Activated naive CD8-positive, alpha-beta T cell (primary cell): Measurements from ENCODE around the gene ZSCAN26.

Source experiments
- H3K27ac Mint-ChIP-seq: one replicate; pipeline ENCODE4 v1.8.0; 2021; ENCODE audit warnings: mixed read lengths
- H3K27me3 Mint-ChIP-seq: one replicate; pipeline ENCODE4 v1.8.0; 2021; ENCODE audit warnings: mixed read lengths
- H3K36me3 Mint-ChIP-seq: one replicate; pipeline ENCODE4 v1.8.0; 2021; ENCODE audit warnings: mixed read lengths
- H3K4me1 Mint-ChIP-seq: one replicate; pipeline ENCODE4 v1.8.0; 2021; ENCODE audit warnings: low read depth, mixed read lengths
- H3K4me3 Mint-ChIP-seq: one replicate; pipeline ENCODE4 v1.8.0; 2021; ENCODE audit warnings: mild to moderate bottlenecking, mixed read lengths
- H3K9me3 Mint-ChIP-seq: one replicate; pipeline ENCODE4 v1.8.0; 2021; ENCODE audit warnings: low read depth, mixed read lengths

ZSCAN26 gene

DNA sequence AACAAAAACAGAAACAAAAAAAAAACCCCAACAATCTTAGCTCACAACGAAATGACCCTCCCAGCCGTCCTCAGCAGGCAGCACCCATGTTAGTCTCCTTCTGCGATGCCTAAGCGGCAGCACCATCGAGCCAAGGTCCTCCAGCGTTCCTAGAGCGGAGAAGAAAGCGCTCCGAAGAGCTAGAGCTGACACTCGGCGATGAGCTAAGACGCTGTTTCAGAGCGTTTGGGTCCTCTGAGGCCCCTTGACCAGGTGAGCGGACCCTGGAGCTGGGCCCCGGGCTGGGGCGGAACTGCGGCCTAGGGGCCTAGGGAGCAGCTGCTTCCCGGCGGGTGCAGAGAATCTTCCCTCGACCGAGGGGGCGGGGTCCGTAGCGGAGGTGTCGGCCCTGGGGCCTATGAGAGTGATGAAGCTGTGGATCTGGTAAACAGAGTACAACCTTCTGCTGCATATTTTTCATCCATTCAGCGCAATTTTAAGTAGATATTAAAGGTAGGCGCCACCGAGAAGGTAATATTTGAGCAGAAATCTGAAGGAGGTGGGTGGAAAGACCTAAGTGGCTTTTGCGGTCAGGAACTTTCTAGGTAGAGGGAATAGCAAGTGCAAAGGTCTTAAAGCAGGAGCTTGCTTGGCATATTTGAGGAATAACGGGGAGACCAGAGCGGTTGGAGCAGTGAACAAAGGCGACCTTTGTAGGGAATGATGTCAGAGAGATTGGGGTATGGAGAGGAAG, at the start of gene ZSCAN26:
Gene ZSCAN26, plus strand, starts transcription at position 182 of the 733 bp plus-strand sequence. CDS start 4,777 bp downstream, outside the sequence.
- Mint-ChIP-seq H3K36me3 (peaks cover 5% of the 10 kb centered on the region), H3K27me3 (no peaks in the 10 kb centered on the region), H3K27ac (no peak within 1 kb of the TSS), H3K9me3 (no peaks in the 10 kb centered on the region), H3K4me1 (peaks cover 40% of the 10 kb centered on the region), H3K4me3 (no peak within 1 kb of the TSS)

DNA sequence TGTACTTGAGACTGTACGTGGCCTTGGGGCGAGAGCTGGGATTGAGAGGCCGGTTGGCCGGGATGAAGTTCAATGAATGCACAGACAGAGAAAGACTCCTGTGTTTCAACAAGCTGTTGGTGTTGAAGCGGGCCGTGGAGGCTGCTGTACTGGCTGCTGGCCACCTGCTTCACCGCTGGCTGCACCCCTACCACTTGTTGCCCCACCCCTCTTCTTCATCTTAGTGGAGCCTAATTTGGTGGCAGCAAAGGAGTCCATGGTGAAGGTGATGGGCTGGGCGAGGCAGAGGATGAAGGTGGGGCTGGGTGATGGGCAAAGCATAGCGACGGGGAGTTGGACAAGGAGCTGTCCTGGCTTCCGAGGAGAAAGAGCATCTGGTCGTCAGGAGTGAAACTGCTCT, 49.1 kb upstream of the ZSCAN26 start:
- no peak overlapping the region for H3K27ac Mint-ChIP-seq
- H3K36me3 Mint-ChIP-seq: no peaks in the 10 kb centered on the region
- H3K4me3 Mint-ChIP-seq: peak overlapping the region; percentile 82
- H3K4me1 Mint-ChIP-seq: peaks cover 6% of the 10 kb centered on the region
- peaks cover 65% of the 10 kb centered on the region for H3K27me3 Mint-ChIP-seq
- no peaks in the 10 kb centered on the region for H3K9me3 Mint-ChIP-seq

- no peak overlapping the region for H3K27ac Mint-ChIP-seq
- no peaks in the 10 kb centered on the region for H3K9me3 Mint-ChIP-seq
- H3K36me3 Mint-ChIP-seq: no peaks in the 10 kb centered on the region
- peaks cover 65% of the 10 kb centered on the region for H3K27me3 Mint-ChIP-seq
- H3K4me3 Mint-ChIP-seq: peak overlapping the region; percentile 82
- peaks cover 3% of the 10 kb centered on the region for H3K4me1 Mint-ChIP-seq
Observed at GRCh38 chr6:28218312-28219248, 48.4 kb upstream of the ZSCAN26 start.

- H3K36me3 Mint-ChIP-seq: no peaks in the 10 kb centered on the region
- H3K4me3 Mint-ChIP-seq: no peak overlapping the region
- H3K27ac Mint-ChIP-seq: no peak overlapping the region
- H3K4me1 Mint-ChIP-seq: peaks cover 9% of the 10 kb centered on the region
- no peaks in the 10 kb centered on the region for H3K9me3 Mint-ChIP-seq
- peaks cover 63% of the 10 kb centered on the region for H3K27me3 Mint-ChIP-seq
Observed at GRCh38 chr6:28220257-28221133, 46.4 kb upstream of the ZSCAN26 start.

DNA sequence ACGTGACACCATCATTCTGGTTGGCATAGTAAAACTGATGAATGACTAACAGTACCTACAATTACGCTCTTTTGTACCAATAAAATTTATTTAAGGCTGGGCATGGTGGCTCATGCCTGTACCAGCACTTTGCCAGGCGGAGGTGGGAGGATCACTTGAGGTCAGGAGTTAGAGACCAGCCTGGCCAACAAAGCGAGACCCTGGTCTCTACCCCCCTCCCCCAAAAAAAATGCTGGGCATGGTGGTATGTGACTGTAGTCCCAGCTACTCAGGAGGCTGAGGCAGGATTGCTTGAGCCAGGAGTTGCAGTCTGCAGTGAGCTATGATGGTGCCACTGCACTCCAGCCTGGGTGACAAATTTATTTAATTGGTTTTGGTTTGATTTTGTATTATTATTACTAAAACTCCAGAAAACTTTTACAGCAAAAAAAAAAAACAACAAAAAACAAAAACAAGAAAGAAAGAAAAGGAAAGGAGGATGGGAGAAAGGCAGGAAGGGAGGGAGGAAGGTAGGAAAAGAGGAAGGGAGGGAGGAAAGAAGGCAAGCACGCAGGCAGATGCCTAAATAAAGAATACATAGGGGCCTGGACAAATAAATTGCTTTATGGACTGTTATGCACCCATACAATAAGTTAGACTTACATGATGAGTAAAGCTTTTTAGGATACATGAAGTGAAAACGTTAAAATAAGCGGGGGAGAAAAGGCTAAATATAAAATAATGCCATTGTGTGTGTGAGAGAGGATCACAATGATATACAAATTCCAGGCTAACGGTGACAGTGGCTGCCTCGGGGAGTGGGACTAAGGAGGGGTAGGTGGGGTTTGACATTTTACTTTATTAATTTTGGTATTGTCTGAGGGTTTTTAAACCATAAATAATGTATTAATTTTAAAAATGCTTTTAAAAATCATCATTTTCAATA, 42.5 kb upstream of the ZSCAN26 start:
- Mint-ChIP-seq H3K9me3 (no peaks in the 10 kb centered on the region), H3K36me3 (peaks cover 3% of the 10 kb centered on the region), H3K27me3 (peaks cover 39% of the 10 kb centered on the region), H3K27ac (no peak overlapping the region), H3K4me1 (peaks cover 6% of the 10 kb centered on the region), H3K4me3 (peak overlapping the region; percentile 91)

DNA sequence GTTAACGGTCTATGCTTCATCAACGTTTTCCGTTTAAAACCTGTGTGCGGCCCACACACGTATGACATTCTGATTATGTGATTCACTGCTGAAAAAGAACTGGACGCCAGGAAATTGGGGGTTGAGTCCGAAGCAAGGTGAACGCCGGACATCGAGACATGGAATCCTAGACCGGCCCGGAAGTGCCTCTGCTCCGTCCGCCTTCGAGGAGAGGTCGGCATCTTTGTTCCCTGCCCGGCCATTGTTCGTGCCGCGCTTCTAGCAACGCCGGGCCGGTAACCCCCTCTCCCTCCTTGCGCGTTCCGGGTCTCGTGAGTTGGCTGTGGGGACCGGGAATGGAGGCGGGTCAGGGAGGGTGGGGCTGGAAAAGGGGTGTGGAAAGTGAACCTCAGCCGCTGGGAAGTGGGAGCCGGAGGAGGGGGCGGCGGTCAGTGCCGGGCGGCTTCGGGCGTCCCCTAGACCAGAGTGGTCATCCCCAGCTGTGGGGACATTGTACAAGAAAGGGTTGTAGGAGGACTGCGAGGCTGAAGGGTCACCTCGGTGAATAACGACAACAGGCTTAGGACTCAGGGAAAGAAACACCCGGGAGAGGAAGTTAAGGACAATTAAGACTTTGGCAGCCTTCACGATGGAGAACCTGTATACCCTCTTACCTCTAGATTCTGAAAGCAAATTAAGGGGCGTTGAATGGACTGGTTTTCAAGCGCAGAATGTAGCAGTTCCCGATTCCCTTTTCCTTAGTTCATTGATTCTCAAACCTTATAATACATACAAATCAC, 41.7 kb upstream of the ZSCAN26 start, which contains the start of gene ZSCAN9:
Gene ZSCAN9, plus strand, starts transcription at position 220 of the 779 bp plus-strand sequence. CDS start 1,810 bp downstream, outside the sequence.
- Mint-ChIP-seq H3K27me3 (peaks cover 31% of the 10 kb centered on the region), H3K4me1 (peaks cover 6% of the 10 kb centered on the region), H3K27ac (peak within 1 kb of the TSS; percentile 23), H3K36me3 (peaks cover 3% of the 10 kb centered on the region), H3K9me3 (no peaks in the 10 kb centered on the region), H3K4me3 (peak within 1 kb of the TSS; percentile 91)

DNA sequence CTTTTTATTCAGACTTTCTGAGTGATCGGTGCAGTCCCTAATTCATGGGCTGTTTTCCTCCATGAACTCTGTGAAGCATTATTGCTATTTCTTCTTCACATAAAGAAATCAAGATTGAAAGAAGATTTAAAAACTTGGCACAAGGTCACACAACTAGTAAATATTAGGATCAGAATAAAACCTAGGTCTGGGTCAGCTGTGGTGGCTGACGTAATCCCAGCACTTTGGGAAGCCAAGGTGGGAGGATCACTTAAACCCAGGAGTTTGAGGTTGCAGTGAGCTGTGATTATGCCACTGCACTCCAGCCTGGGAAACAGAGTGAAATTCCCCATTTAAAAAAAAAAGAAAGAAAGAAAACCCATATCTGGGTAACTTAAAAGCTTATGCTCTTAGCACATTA, 40.5 kb upstream of the ZSCAN26 start:
- Mint-ChIP-seq H3K36me3 (peaks cover 5% of the 10 kb centered on the region), H3K4me1 (peaks cover 6% of the 10 kb centered on the region), H3K27me3 (peaks cover 24% of the 10 kb centered on the region), H3K9me3 (no peaks in the 10 kb centered on the region), H3K4me3 (no peak overlapping the region), H3K27ac (no peak overlapping the region)

GRCh38 chr6:28232785-28233184, 34.2 kb upstream of the ZSCAN26 start:
- H3K27ac Mint-ChIP-seq: no peak overlapping the region
- H3K36me3 Mint-ChIP-seq: peaks cover 14% of the 10 kb centered on the region
- H3K27me3 Mint-ChIP-seq: peaks cover 4% of the 10 kb centered on the region
- H3K4me1 Mint-ChIP-seq: no peaks in the 10 kb centered on the region
- no peak overlapping the region for H3K4me3 Mint-ChIP-seq
- no peaks in the 10 kb centered on the region for H3K9me3 Mint-ChIP-seq

GRCh38 chr6:28235912-28236452, 31.0 kb upstream of the ZSCAN26 start:
- H3K27ac Mint-ChIP-seq: no peak overlapping the region
- peaks cover 9% of the 10 kb centered on the region for H3K36me3 Mint-ChIP-seq
- no peak overlapping the region for H3K4me3 Mint-ChIP-seq

DNA sequence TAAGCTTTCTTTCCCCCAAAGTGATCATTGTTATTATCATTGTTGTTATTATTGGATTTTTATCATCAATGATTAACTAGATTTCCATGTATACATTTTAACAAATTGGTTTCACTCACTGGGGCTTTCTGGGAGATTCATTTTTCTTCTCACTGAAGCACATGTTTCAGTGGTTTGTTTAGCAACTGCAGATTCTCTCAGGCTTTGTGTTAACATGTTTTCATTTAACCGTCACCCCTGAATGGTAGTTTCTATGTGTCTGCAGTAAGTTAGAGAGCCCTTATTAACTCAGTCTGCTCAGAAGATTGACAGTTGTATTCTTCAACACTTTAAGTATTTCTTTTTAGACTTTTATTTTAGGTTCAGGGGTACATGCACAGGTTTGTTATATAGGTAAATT, 27.3 kb upstream of the ZSCAN26 start:
- peaks cover 5% of the 10 kb centered on the region for H3K36me3 Mint-ChIP-seq
- H3K27me3 Mint-ChIP-seq: peaks cover 3% of the 10 kb centered on the region
- H3K4me3 Mint-ChIP-seq: no peak overlapping the region
- no peak overlapping the region for H3K27ac Mint-ChIP-seq
- H3K9me3 Mint-ChIP-seq: no peaks in the 10 kb centered on the region
- no peaks in the 10 kb centered on the region for H3K4me1 Mint-ChIP-seq

More at GRCh38 chr6:28235912-28236452, 31.0 kb upstream of the ZSCAN26 start:
- Mint-ChIP-seq H3K9me3 (no peaks in the 10 kb centered on the region), H3K4me1 (no peaks in the 10 kb centered on the region), H3K27me3 (peaks cover 4% of the 10 kb centered on the region)

- no peak overlapping the region for H3K27ac Mint-ChIP-seq
- no peak overlapping the region for H3K4me3 Mint-ChIP-seq
- no peaks in the 10 kb centered on the region for H3K4me1 Mint-ChIP-seq
- H3K36me3 Mint-ChIP-seq: peaks cover 10% of the 10 kb centered on the region
- peaks cover 3% of the 10 kb centered on the region for H3K27me3 Mint-ChIP-seq
- no peaks in the 10 kb centered on the region for H3K9me3 Mint-ChIP-seq
Observed at GRCh38 chr6:28240471-28240870, 26.5 kb upstream of the ZSCAN26 start.

GRCh38 chr6:28243946-28244345, 23.0 kb upstream of the ZSCAN26 start:
- H3K4me3 Mint-ChIP-seq: no peak overlapping the region
- no peak overlapping the region for H3K27ac Mint-ChIP-seq
- H3K4me1 Mint-ChIP-seq: peaks cover 11% of the 10 kb centered on the region
- peaks cover 17% of the 10 kb centered on the region for H3K36me3 Mint-ChIP-seq
- H3K9me3 Mint-ChIP-seq: no peaks in the 10 kb centered on the region
- H3K27me3 Mint-ChIP-seq: no peaks in the 10 kb centered on the region
